Measurements from ENCODE around the gene GDF3.
"Not testable (repeated sequence)": the region's sequence is repeated elsewhere in the genome, so short reads cannot be mapped to it uniquely, and the experiment has no call there.

Gene GDF3

GRCh38 chr12:7666595-7666994 lies 29.0 kb downstream of the GDF3 start:
- no peak for DNase-seq

DNA sequence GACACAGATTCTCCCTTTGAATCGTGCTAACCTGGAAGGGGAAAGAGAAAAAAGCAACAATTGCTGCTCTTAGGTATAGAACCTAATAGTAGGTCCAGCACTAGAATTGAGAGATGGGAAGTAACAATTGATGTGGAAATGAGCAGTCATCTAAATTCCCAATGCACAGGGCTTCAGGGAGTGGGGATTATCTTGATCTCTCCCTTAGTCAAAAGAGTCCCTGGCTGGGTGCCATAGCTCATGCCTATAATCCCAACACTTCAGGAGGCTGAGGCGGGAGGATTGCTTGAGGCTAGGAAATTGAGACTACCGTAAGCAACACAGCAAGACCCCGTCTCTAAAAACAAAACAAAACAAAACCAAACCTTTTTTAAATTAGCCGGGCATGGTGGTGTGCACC lies 33.8 kb downstream of the GDF3 start:
- no peak for DNase-seq

DNA sequence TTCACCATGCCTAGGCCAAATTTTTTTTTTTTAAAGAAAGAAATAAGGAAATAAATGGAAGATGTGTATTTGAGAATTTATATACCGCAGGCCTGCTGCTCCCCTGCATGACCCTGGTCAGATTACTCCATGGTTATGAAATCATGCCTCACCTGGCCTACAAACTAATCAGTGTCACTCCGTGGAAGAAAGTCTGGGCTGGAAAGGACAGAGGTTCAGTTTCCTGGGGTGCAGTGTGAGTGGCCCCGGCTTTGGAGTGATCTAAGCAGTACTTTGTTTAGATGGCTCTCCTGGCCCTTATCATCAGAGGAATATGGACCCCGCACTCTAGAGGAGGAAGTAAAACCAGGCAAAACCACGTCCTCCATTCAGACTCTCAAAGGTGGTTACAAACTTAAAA lies 39.5 kb downstream of the GDF3 start:
- no peak for DNase-seq

DNA sequence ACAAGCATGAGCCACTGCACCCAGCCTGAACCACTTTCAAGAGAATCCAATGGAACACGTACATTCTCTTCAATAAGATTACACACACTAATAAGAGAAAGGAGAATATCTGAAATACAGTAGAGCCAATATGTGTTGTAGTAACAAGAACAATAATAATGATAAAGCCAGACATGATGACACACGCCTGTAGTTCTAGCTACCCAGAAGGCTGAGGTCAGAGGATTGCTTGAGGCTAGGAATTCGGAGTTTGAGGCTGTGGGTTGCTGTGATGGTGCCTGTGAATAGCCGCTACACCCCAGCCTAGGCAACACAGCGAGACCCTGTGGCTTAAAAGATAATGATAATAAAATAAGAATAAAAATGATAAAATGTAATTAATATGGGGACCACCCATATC lies 45.5 kb downstream of the GDF3 start:
- no peak for DNase-seq

DNA sequence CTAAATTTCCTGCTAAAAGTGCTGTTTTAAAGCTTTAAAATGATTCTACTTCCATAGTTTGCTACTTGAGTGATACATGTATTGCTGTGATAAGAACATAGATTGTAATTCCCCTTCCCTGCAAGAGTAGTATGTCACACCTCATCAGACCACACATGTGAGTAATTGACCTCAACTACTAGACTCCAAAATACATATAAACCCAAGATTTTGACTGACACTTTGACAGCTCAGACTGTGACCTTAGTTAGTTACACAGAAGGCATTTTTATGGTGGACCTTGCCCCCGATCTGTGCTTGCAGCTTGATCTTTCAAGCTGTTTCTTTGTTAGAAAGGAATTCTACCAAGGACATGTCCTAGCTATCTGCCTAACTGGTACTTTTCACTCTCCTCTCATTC lies 48.5 kb downstream of the GDF3 start:
- no peak for DNase-seq

DNA sequence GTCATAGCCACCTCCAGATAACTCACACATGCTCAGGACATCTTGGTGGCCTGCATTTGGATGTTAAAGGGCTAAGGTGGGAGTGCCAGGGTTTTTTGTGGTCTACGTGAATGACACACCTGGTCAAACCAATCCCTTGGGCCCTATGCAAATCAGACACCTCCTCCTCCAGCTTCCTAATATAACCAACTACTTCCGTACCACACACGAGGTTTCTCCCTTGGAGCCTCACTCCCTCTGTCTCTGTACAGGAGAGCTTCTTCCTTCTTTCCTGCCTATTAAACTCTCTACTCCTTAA lies 49.4 kb downstream of the GDF3 start:
- no peak for DNase-seq

- DNase-seq: no peak
Observed at GRCh38 chr12:7645395-7646177, 50.0 kb downstream of the GDF3 start.

DNA sequence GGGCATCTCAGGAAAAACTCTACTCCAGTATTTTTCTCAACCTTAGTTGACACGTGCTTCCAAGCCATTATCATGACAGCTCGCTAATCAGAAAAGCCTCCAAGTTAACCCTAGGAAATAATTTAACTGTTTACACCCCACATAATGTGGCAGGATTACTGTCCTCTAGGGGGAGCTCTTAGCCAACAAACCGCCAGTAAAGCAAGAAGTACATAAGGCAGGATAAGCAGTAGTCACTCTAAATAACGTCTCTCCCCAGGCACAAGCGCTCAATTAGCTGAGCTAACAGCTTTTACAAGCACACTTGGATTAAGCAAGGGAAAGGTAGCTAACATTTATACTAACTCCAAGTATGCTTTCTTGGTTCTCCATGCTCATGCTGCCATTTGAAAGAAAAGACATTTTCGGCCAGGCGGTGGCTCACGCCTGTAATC lies 52.7 kb downstream of the GDF3 start:
- DNase-seq: peak; percentile 15

DNA sequence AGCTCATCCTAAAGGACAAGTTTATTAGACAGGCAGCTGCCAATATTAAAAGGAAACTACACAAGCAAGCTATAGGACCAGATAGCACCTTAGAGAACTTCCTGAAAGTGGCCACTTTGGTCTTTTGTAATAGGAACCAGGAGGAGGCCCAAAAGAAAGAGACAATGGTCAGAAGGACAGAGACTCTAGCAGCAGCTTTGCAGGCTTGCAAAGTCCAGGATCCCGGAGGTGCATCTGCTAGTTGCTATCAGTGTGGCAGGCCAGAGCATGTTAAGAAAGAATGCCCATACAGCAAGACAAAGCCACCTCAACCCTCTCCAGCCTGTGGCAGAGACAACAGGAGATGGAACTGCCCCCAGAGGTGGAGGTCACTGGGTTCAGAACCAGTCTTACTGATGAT lies 53.3 kb downstream of the GDF3 start:
- DNase-seq: no peak

- not testable (repeated sequence) for DNase-seq
Observed at GRCh38 chr12:7640123-7640995, 55.2 kb downstream of the GDF3 start.
